GM11168 (cell line): ENCODE measurements around the gene ANO1.

Experiments used
- in situ Hi-C: fragments of 300-500 bp; cut with MboI; formaldehyde crosslinking; loops from one replicate; pipeline ENCODE4 v1.12.0; 2022; ENCODE audit warnings: low sequenced_read_pairs; ENCODE audit not compliant: unreplicated experiment

Gene ANO1

GRCh38 chr11:70049045-70049444 lies 29.1 kb upstream of the ANO1 start:
- in situ Hi-C loops = no loop called here

DNA sequence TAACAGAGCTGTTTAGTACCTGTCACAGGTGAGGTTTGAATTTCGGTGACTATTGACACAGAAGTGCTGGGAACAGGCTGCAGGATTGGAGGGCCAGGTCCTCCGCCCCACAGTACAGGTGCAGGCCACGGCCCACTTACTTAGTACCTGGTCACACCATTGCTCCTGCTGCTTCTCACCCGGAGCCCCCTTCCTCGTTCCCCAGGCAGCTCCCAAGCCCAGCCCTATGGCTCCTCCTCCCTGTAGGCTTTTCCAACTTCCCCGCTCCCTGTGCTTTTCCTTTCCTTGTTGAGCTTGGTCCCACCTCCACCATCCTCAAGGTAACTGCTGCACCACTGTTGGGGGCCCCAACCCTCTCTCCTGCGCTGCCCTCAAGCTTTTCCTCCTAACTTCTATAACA lies 27.9 kb upstream of the ANO1 start:
- in situ Hi-C loops = no loop called here

DNA sequence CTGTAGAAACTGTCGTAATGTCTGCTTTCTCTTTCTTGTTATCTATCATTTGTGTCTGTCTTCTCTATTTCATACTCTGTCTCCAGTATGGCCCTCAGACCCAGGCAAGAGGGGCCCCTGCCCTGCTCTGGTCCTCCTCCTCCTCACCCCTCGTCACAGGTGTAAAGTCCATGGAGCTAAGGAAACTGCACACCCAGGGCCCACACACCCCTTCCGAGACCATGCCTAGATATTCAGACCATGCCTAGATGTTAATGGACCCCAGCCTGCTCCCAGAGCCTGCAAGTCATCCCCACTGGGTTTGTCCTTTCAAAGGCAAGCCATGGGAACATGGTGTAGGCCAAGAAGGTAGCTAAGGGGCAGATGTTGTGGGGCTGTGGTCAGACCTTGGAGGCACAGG lies 24.1 kb upstream of the ANO1 start:
- in situ Hi-C loops = no loop called here

- in situ Hi-C loops = no loop called here
Measured at GRCh38 chr11:70055444-70055843, 22.7 kb upstream of the ANO1 start.

GRCh38 chr11:70057080-70057479 lies 21.0 kb upstream of the ANO1 start:
- in situ Hi-C loops = no loop called here

DNA sequence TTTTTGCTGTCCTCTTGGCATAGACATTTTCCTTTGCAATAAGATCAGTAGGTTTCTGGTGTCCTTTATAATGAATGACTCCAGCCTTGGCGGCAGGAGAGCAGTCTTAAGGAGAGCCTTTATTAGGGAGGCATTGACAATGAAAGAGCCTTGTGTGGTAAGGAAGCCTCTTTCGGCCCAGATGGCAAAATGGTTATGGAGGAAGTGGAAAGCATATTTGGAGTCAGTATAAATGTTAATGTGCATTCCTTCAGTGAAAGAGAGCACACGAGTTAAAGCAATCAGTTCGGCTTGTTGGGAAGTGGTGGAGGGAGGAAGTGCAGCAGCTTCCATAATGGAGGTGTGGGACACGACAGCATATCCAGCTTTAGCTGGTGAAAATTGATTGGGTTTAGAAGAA lies 18.1 kb upstream of the ANO1 start:
- in situ Hi-C loops = no loop called here

DNA sequence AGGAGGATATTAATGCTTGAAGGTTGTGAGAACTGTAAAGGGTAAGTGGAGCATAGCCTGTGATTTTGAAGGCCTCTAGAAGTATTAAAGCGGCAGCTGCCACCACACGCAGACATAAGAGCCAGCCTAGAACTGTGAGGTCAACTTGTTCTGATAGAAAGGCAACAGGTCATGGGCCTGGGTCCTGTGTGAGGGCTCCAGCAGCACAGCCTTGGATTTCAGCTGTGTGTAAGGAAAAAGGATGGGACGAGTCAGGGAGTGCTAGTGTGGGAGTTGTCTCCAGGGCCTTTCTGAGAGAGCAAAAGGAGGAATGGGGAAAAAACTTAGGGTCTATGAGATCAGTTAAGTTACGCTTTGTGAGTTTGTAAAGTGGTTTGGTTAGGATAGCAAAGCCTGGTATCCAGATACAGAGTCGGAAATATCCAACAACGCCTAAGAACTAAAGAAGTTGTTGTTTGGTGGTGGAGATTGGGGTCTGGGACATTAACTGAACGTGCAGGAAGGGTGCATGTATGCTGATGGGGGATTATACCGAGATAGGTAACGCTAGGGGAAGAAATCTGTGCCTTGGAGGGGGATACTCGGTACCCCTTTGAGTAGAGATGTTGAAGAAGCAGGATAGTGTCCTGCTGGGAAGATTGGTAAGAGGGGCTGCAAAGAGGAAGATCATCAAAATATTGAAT lies 17.4 kb upstream of the ANO1 start:
- in situ Hi-C loops = no loop called here

DNA sequence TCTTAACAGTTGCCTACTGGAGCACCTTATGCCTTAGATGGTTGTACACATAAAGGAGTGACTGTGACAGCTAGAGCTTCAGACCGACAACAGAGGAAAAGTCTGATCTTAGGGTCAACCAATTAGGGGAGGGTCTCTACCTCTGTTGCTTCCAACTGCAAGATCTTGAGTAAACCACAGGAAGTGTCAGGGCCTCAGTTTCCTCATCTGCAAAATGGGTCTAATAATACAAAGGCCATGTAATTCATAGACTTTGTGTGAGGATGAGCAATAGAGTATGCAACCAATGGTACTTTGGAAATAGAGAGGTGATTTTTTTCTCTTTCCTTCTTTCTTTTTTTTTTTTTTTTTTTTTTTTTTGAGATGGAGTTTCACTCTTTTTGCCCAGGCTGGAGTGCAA lies 16.4 kb upstream of the ANO1 start:
- in situ Hi-C loops = no loop called here

- in situ Hi-C loops = no loop called here
Measured at GRCh38 chr11:70063121-70063520, 15.0 kb upstream of the ANO1 start.

- in situ Hi-C loops = no loop called here
Measured at GRCh38 chr11:70063555-70063954, 14.6 kb upstream of the ANO1 start.

- in situ Hi-C loops = no loop called here
Measured at GRCh38 chr11:70064008-70064725, 13.9 kb upstream of the ANO1 start.

DNA sequence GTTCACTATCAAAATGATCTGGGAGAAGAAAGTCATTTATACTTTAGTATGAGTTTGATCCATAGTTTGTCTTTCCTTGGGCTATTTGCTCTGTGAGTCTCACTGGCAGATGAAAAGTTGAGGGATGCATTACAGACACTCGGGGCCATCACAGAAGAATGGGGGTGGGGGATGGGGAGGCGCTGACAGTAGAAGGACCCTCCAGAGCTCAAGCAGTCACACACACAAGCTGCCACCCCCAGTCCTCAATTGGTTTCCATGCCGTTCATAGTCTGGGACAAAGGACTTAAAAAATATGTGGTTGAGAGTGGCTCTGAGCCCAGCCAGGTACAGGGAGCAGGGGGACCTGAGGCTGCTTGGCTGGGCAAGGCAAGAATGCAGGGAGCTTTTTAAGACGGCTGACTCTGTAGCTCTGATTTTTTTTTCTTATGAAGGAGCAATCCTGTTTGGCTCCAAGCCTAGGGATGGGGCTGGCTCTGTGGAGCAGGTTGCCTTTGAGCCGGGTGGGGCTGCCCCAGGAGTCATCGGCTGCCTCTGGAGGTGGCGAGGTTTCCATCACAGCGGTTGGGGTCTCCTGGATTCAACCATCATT lies 13.3 kb upstream of the ANO1 start:
- in situ Hi-C loops = no loop called here

- in situ Hi-C loops = no loop called here
Measured at GRCh38 chr11:70065318-70066135, 12.6 kb upstream of the ANO1 start.

DNA sequence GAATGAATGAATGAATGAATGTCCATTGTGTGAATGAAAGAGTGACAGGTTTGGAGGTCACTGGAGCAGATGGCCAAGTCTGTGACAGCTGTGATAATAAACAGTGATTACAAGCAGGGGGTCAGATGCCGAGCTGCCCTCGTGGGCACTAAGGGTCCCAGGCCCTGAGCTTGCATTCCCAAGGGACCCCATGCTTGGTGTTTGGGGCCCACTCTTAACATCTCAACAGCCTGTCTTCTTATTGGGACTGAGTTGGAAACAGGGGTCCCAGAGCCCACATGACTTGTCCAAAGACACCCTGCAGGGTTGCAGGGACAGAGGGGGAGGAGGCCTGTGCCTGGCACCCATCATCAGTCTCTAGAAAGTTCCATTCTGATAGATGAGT lies 12.0 kb upstream of the ANO1 start:
- in situ Hi-C loops = no loop called here

GRCh38 chr11:70066628-70067027 lies 11.5 kb upstream of the ANO1 start:
- in situ Hi-C loops = no loop called here

DNA sequence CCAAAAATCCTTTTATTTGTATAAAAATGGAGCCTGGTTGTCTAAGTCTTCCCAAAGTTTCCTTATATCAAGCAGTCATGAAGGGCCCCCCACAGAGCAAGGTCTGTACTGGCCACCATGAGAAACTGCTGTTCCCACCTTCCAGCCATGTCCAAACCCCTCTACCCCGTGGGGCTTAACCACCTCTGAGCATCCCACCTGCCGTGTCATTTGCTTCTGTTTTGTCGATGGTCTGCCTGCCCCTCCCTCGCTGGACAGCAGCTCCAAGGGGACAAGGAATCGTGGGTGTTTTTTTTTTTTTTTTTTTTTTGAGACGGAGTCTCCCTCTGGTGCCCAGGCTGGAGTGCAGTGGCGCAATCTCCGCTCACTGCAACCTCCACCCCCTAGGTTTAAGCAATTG lies 11.1 kb upstream of the ANO1 start:
- in situ Hi-C loops = no loop called here

DNA sequence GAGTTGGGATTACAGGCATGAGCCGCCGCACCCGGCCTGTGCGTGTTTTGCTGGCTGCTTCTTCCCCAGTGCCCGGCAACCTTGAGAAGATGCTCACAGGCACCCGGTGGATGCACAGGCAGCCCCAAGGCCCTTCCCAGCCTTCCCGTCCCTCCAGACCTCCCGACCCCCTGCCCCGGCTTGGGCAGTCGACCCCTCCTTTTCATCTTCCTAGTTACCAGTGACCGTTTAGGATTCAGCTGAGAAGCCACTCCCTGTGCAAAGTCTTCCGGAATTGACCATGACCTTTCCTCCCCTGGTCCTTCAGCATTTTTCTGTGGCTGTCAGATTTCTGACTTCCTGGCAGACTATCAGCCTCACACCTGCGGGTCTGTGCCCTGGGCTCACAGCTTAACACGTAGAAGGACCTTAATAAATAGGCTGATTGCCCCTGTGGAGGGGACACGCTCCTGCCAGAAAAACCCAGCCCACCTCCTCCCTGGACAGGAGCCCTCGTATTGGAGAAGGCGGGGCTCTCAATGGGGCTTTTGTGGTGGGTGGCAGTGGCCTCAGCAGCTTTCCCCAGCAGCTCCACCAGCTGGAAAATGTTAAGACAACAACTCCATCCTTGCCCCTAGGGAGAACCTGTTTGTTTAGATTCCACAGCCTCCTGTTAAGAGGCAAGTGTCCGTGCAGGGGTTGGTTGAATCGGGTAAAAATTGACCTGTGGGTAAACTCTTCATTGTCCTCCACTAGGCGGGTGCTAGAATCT lies 10.4 kb upstream of the ANO1 start:
- in situ Hi-C loops = no loop called here

DNA sequence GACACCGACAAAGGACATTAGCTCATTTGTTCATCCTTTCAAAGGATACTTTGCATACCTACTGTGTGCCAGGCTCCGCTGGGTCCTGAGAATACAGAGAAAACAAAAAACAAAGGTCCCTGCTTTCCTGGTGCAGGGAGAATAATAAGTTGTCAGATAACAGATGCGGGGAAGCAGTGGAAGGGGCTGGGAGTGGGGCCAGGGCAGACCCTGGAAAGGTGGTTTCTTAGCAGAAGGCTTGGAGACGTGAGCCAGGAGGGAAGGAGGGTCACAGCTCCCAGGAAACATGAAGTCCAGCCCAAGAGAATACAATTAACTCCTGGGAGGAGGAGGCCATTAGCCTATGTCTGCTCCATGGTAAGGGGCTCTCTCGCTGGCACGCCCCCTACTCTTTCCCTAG lies 9.8 kb upstream of the ANO1 start:
- in situ Hi-C loops = no loop called here

DNA sequence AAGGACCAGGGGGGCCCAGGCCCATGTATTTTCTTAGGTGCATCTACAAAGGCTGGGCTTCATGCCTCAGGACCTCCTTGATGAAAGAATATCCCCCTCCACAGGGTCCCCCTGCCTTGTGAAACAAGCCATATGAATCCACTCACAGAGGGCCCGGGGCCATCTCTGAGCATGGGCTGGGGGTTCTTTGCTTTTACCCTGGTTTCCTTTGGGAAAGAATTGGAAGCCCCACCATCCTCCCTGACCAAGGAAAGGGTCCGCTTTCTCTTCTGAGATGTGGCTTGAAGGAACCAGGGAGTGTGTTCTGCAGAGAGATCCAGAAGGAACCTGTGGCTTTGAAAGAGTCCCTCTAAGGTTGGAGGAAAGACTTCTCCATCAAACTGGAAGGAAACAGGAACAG lies 9.2 kb upstream of the ANO1 start:
- in situ Hi-C loops = no loop called here

DNA sequence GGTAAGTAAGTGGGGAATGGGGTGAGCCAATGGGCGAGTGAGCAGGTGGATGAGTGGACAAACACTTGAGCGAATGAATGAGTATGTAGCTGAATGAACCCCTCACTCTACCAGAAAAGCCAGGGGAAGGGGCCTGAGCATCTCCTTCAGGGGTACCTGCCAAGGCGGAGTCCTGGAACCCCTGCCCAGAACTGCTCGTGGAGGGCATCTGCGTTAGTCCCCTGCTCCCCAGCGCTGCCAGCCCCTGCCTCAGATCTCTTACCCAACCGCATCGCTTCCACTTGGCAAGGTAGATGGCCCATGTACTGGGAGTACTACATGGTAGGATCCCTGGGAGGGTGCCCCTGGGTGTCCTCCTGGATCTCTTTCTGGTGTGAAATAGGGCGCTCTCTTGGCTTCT lies 7.4 kb upstream of the ANO1 start:
- in situ Hi-C loops = no loop called here
